GM23338 (cell line): Measurements from ENCODE around the gene DENND2A.

Experiments
- POLR2AphosphoS5 ChIP-seq: IDR thresholded peaks from 2 replicates; pipeline ENCODE4 v1.6.1; 2016; ENCODE audit warnings: antibody characterized with exemption, low read depth
- TF ChIP-seq, protein P1 (sequence below), 2 experiments: fragments of 200-600 bp in 1 of 2; sonication (generic) in 1 of 2; conservative IDR thresholded peaks; 2 replicates each; pipeline versions ENCODE4 v1.5.1 to v1.6.1; 2016 to 2017; ENCODE audit warnings: antibody characterized with exemption in 2 of 2, low read depth in 2 of 2, mild to moderate bottlenecking in 2 of 2, moderate library complexity in 1 of 2

DNA sequence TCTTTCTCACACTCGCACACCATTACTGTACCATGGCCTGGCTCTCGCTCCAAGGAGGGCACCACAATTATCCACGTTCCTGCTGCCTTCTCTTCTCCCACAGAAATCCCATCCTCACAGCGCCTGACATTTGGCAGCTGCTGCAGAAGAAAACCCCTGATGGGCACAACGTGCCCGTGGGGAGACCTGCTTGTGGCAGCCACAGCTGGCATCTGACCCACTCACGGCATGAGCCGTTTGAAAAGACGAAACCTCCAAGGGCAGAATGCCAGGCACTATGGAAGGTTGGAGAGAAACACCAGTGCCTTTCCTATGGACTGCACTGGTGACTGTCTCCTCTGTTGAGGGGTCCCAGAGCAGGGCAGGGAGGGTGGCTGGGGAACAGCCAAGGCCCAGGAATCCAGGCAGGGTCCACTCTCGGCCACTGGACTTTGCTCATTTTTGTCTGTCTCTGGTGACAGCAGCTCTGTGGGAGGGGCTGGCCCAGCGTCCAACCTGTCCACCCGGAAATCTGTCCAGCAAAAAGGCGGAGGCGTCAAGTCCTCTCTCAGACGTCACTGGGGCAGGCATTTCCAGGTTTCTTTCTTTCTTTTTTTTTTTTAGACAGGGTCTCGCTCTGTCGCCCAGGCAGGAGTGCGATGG, 100.4 kb downstream of the DENND2A start:
- TF ChIP-seq, protein P1, sequence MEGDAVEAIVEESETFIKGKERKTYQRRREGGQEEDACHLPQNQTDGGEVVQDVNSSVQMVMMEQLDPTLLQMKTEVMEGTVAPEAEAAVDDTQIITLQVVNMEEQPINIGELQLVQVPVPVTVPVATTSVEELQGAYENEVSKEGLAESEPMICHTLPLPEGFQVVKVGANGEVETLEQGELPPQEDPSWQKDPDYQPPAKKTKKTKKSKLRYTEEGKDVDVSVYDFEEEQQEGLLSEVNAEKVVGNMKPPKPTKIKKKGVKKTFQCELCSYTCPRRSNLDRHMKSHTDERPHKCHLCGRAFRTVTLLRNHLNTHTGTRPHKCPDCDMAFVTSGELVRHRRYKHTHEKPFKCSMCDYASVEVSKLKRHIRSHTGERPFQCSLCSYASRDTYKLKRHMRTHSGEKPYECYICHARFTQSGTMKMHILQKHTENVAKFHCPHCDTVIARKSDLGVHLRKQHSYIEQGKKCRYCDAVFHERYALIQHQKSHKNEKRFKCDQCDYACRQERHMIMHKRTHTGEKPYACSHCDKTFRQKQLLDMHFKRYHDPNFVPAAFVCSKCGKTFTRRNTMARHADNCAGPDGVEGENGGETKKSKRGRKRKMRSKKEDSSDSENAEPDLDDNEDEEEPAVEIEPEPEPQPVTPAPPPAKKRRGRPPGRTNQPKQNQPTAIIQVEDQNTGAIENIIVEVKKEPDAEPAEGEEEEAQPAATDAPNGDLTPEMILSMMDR (conservative IDR thresholded peaks at IDR 0.05; ENCODE audit: low read depth in 2 of 2) = no peak
- TF ChIP-seq POLR2AphosphoS5 = no peak
